Trophoblast cell (in vitro differentiated cells and primary cell): Measurements from ENCODE around the gene MYH8.
A peak's percentile ranks its signal among the peaks of the same experiment; 100 is the strongest.

Experiments used
- DNase-seq, 2 donors: peaks; one replicate each; pipeline ENCODE4 v3.0.0-alpha.2; 2016
- H2AFZ ChIP-seq: 2 replicates; pipeline ENCODE4 v1.6.1; 2013; ENCODE audit warnings: low read length, moderate library complexity, mild to moderate bottlenecking; ENCODE audit not compliant: insufficient read depth, poor library complexity
- H2AK5ac ChIP-seq: 2 replicates; pipeline ENCODE4 v1.6.1; 2013; ENCODE audit warnings: mild to moderate bottlenecking, low read length
- H2BK120ac ChIP-seq: 2 replicates; pipeline ENCODE4 v1.6.1; 2013; ENCODE audit warnings: low read length, mild to moderate bottlenecking, moderate library complexity; ENCODE audit not compliant: insufficient read depth, poor library complexity
- H2BK12ac ChIP-seq: 2 replicates; pipeline ENCODE4 v1.6.1; 2013; ENCODE audit warnings: mild to moderate bottlenecking, low read length, moderate library complexity
- H2BK5ac ChIP-seq: 2 replicates; pipeline ENCODE4 v1.6.1; 2013; ENCODE audit warnings: low read length, low read depth, moderate library complexity, mild to moderate bottlenecking; ENCODE audit not compliant: poor library complexity
- H3K14ac ChIP-seq: 2 replicates; pipeline ENCODE4 v1.6.1; 2013; ENCODE audit warnings: mild to moderate bottlenecking, low read length
- H3K18ac ChIP-seq: 2 replicates; pipeline ENCODE4 v1.6.1; 2013; ENCODE audit warnings: mild to moderate bottlenecking, low read length
- H3K23ac ChIP-seq: 2 replicates; pipeline ENCODE4 v1.6.1; 2013; ENCODE audit warnings: low read length
- H3K27ac ChIP-seq: 2 replicates; pipeline ENCODE4 v1.5.1; 2013; ENCODE audit warnings: low read depth, mild to moderate bottlenecking, inconsistent platforms, low read length, moderate library complexity
- H3K27me3 ChIP-seq: 2 replicates; pipeline ENCODE4 v1.6.1; 2013; ENCODE audit warnings: inconsistent platforms, mild to moderate bottlenecking, low read length, moderate library complexity; ENCODE audit not compliant: insufficient read depth
- H3K36me3 ChIP-seq, 2 experiments: 1 replicate in 1 of 2; 2 replicates in 1 of 2; pipeline ENCODE4 v1.6.1; 2013; ENCODE audit warnings: low read length in 2 of 2, mild to moderate bottlenecking in 2 of 2, moderate library complexity in 1 of 2; ENCODE audit not compliant: insufficient read depth in 2 of 2, control insufficient read depth in 1 of 2
- H3K4ac ChIP-seq: 2 replicates; pipeline ENCODE4 v1.6.1; 2013; ENCODE audit warnings: low read depth, mild to moderate bottlenecking, low read length, moderate library complexity
- H3K4me1 ChIP-seq, 2 experiments: 1 replicate in 1 of 2; 2 replicates in 1 of 2; pipeline ENCODE4 v1.6.1; 2013; ENCODE audit warnings: low read length in 2 of 2, mild to moderate bottlenecking in 2 of 2, moderate library complexity in 1 of 2; ENCODE audit not compliant: insufficient read depth in 2 of 2, control insufficient read depth in 1 of 2
- H3K4me2 ChIP-seq: 2 replicates; pipeline ENCODE4 v1.6.1; 2013; ENCODE audit warnings: inconsistent platforms, mild to moderate bottlenecking, low read length, moderate library complexity
- H3K4me3 ChIP-seq: 2 replicates; pipeline ENCODE4 v1.5.1; 2013; ENCODE audit warnings: mild to moderate bottlenecking, low read depth, low read length, inconsistent platforms
- H3K79me1 ChIP-seq: one replicate; pipeline ENCODE4 v1.6.1; 2013; ENCODE audit warnings: low read length
- H3K79me2 ChIP-seq: 2 replicates; pipeline ENCODE4 v1.6.1; 2013; ENCODE audit warnings: low read length, mild to moderate bottlenecking; ENCODE audit not compliant: control insufficient read depth, insufficient read depth, poor library complexity
- H3K9ac ChIP-seq: 2 replicates; pipeline ENCODE4 v1.6.1; 2013; ENCODE audit warnings: mild to moderate bottlenecking, low read length
- H3K9me3 ChIP-seq: 2 replicates; pipeline ENCODE4 v1.6.1; 2013; ENCODE audit warnings: low read depth, mild to moderate bottlenecking, control low read depth, inconsistent platforms, low read length; ENCODE audit not compliant: insufficient read depth
- H4K12ac ChIP-seq: 2 replicates; pipeline ENCODE4 v1.6.1; 2013; ENCODE audit warnings: low read depth, mild to moderate bottlenecking, low read length, moderate library complexity
- H4K8ac ChIP-seq: 2 replicates; pipeline ENCODE4 v1.6.1; 2013; ENCODE audit warnings: low read depth, mild to moderate bottlenecking, low read length, moderate library complexity
- H4K91ac ChIP-seq: one replicate; pipeline ENCODE4 v1.6.1; 2013; ENCODE audit warnings: low read depth, mild to moderate bottlenecking, low read length, moderate library complexity
- WGBS: extraction: QIAGEN DNeasy Blood & Tissue Kit; methylation state at CpG from one replicate; pipeline ENCODE4 v1.1.7; 2013; ENCODE audit warnings: missing lambda C conversion rate; ENCODE audit not compliant: insufficient read length, insufficient coverage; ENCODE audit errors: extremely low coverage; 5-methylcytosine and 5-hydroxymethylcytosine counted together

MYH8 gene

DNA sequence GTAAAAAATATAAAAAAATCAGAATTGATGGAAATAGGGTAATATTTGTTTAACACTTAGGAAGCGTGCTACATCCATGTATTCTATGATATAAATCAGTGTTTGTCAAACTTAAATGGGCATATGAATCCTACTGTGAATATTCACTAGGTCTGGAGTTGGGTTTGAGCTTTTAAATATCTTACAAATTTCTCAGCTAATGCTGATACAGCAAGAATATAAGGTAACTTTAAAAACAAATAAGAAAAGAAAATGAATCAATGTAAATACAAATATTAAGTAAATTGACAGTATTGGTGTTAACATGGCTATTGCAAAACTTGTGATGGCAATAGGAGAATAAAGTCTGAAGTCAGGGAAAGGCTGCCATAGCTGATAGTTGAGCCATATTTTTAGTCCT lies 52.5 kb downstream of the MYH8 start:
- Histone ChIP-seq H4K8ac (no peak overlapping the region), H4K91ac (no peak overlapping the region), H2BK120ac (no peak overlapping the region), H3K9ac (no peak overlapping the region), H2AK5ac (no peak overlapping the region), H2BK12ac (no peak overlapping the region), H4K12ac (no peak overlapping the region), H3K23ac (no peak overlapping the region), H3K4ac (no peak overlapping the region), H3K79me1 (no peaks in the 10 kb centered on the region), H3K27me3 (no peaks in the 10 kb centered on the region), H2AFZ (no peak overlapping the region), H3K4me1 (no peaks in the 10 kb centered on the region), H2BK5ac (no peak overlapping the region), H3K9me3 (no peaks in the 10 kb centered on the region), H3K4me3 (no peak overlapping the region), H3K18ac (no peak overlapping the region), H3K14ac (no peak overlapping the region), H3K4me2 (no peak overlapping the region), H3K27ac (no peak overlapping the region), H3K79me2 (no peaks in the 10 kb centered on the region), H3K36me3 (no peaks in the 10 kb centered on the region)
- WGBS, result no CpG with 5 or more reads among the region's 1 CpG
- DNase-seq, result no peak

DNA sequence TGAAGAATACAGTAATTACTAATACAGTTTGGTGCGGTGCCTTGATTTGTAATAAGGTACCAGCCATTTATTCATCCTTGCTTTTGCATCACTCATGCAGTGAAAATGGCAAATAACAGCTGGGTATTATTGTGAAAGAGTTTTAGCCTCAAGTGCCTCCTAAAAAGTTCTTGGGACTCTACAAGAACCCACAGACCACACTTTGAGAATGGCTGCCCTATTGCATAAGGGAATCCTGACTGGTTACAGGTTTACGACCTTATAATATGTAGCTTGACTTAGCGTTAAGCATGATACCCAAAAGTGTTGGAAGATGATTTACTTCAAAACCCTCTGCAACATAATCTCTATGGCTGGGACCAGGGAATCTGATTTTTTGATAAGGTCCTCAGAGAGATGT lies 53.2 kb downstream of the MYH8 start:
- Histone ChIP-seq H3K79me1 (no peaks in the 10 kb centered on the region), H3K23ac (no peak overlapping the region), H2AFZ (no peak overlapping the region), H2BK5ac (no peak overlapping the region), H3K27me3 (no peaks in the 10 kb centered on the region), H4K12ac (no peak overlapping the region), H4K91ac (no peak overlapping the region), H3K27ac (no peak overlapping the region), H2BK12ac (no peak overlapping the region), H3K14ac (no peak overlapping the region), H2BK120ac (no peak overlapping the region), H3K9ac (no peak overlapping the region), H3K4me2 (no peak overlapping the region), H3K9me3 (no peaks in the 10 kb centered on the region), H2AK5ac (no peak overlapping the region), H3K4ac (no peak overlapping the region), H3K4me3 (no peak overlapping the region), H4K8ac (no peak overlapping the region), H3K36me3 (no peaks in the 10 kb centered on the region), H3K4me1 (no peaks in the 10 kb centered on the region), H3K79me2 (no peaks in the 10 kb centered on the region), H3K18ac (no peak overlapping the region)
- WGBS, result no CpG with 5 or more reads among the region's 3 CpGs
- no peak for DNase-seq

DNA sequence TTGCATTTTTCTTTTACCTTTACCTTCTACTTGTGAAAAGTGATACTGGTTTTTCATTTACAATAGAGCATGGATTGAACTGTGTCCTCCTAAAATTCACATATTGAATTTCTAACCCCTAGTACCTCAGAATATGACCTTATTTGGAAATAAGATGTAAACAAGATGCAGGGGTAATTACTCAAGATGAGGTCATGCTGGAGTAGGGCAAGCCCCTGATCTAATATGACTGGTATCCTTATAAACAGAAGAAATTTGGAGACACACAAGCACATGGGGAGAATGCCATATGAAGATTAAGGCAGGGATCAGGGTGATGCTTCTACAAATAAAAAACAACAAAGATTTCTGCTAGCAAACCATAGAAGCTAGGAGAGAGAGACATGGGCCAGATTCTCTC lies 61.2 kb downstream of the MYH8 start:
- Histone ChIP-seq H2AFZ (no peak overlapping the region), H3K27ac (no peak overlapping the region), H3K9me3 (no peaks in the 10 kb centered on the region), H3K4me1 (no peaks in the 10 kb centered on the region), H3K27me3 (no peaks in the 10 kb centered on the region), H2BK5ac (no peak overlapping the region), H3K79me2 (no peaks in the 10 kb centered on the region), H2BK12ac (no peak overlapping the region), H2AK5ac (no peak overlapping the region), H3K4me3 (no peak overlapping the region), H3K23ac (no peak overlapping the region), H3K4ac (no peak overlapping the region), H3K36me3 (no peaks in the 10 kb centered on the region), H3K18ac (no peak overlapping the region), H4K8ac (no peak overlapping the region), H3K79me1 (no peaks in the 10 kb centered on the region), H3K14ac (no peak overlapping the region), H3K9ac (no peak overlapping the region), H4K12ac (no peak overlapping the region), H3K4me2 (no peak overlapping the region), H4K91ac (no peak overlapping the region), H2BK120ac (no peak overlapping the region)
- no peak for DNase-seq

DNA sequence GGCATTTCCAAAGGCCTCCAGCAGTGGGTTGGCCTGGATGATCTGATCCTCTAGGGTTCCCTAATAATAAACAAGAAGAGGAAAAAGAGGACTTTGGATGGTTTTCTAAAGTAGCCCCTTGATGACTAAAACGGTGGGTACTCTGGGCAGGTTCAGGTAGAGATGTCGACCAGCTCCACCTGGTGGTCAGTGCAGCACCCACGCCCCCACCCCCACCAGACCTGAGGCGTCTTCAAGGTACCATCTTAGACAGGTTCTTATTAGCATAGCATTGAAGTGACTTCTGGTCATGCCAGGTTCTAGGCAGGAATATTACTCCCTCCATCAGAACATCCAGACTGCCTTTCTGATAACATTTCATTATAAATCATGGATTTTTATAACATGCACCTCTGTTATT lies 64.0 kb downstream of the MYH8 start:
- no peaks in the 10 kb centered on the region for H3K4me1 ChIP-seq
- H2AFZ ChIP-seq, result no peak overlapping the region
- H3K14ac ChIP-seq, result no peak overlapping the region
- H2BK120ac ChIP-seq, result no peak overlapping the region
- H2BK12ac ChIP-seq, result no peak overlapping the region
- no peak overlapping the region for H3K23ac ChIP-seq
- no peak overlapping the region for H4K12ac ChIP-seq
- no peak overlapping the region for H3K4ac ChIP-seq
- no peaks in the 10 kb centered on the region for H3K27me3 ChIP-seq
- H3K79me1 ChIP-seq, result no peaks in the 10 kb centered on the region
- H3K9ac ChIP-seq, result no peak overlapping the region
- H3K18ac ChIP-seq, result no peak overlapping the region
- H3K4me2 ChIP-seq, result no peak overlapping the region
- no peak overlapping the region for H3K4me3 ChIP-seq
- H2AK5ac ChIP-seq, result no peak overlapping the region
- peak; percentile 15 to 33 for DNase-seq
- WGBS, result no CpG with 5 or more reads among the region's 4 CpGs
- H4K91ac ChIP-seq, result no peak overlapping the region
- H2BK5ac ChIP-seq, result no peak overlapping the region
- no peak overlapping the region for H3K27ac ChIP-seq
- H3K9me3 ChIP-seq, result peaks cover 2% of the 10 kb centered on the region
- no peaks in the 10 kb centered on the region for H3K79me2 ChIP-seq
- no peak overlapping the region for H4K8ac ChIP-seq
- H3K36me3 ChIP-seq, result no peaks in the 10 kb centered on the region

DNA sequence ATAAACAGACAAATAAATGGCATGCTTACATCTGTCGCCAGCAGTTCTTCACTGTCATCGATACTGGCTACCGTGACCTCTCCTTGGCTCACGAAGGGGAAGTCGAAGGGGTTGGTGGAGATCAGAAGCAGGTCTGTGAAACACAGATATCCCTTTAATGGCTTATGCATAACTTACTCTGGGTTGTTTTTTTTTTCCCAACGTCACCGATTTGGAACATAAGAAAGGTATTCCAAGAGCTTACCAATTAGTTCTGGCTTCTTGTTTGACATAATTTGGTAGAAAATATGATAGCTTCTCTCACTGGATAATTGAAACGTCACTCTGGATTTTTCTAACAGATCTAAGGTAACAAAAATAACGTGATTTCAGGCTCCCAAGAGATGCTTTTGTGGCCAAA lies 67.1 kb downstream of the MYH8 start:
- Histone ChIP-seq H3K27me3 (no peaks in the 10 kb centered on the region), H2BK5ac (no peak overlapping the region), H3K9me3 (peaks cover 2% of the 10 kb centered on the region), H3K18ac (no peak overlapping the region), H3K36me3 (no peaks in the 10 kb centered on the region), H3K4ac (no peak overlapping the region), H3K27ac (no peak overlapping the region), H3K79me2 (no peaks in the 10 kb centered on the region), H3K14ac (no peak overlapping the region), H2BK12ac (no peak overlapping the region), H3K79me1 (no peaks in the 10 kb centered on the region), H2BK120ac (no peak overlapping the region), H3K9ac (no peak overlapping the region), H3K4me3 (no peak overlapping the region), H3K4me2 (no peak overlapping the region), H4K91ac (no peak overlapping the region), H3K23ac (no peak overlapping the region), H4K12ac (no peak overlapping the region), H4K8ac (no peak overlapping the region), H2AK5ac (no peak overlapping the region), H3K4me1 (no peaks in the 10 kb centered on the region), H2AFZ (no peak overlapping the region)
- WGBS, result no CpG with 5 or more reads among the region's 9 CpGs
- no peak for DNase-seq
